NCI-H2107 treated with DMSO at 0.1 percent for 48 hours (cell line): Measurements from ENCODE around the gene WNT2.
"Not testable (repeated sequence)": the region's sequence is repeated elsewhere in the genome, so short reads cannot be mapped to it uniquely, and the experiment has no call there.

Experiments
- DNase-seq: peaks from one replicate; lab custom pipeline; 2025; ENCODE audit not compliant: unreplicated experiment; lab: John Stamatoyannopoulos, UW

WNT2 gene

DNA sequence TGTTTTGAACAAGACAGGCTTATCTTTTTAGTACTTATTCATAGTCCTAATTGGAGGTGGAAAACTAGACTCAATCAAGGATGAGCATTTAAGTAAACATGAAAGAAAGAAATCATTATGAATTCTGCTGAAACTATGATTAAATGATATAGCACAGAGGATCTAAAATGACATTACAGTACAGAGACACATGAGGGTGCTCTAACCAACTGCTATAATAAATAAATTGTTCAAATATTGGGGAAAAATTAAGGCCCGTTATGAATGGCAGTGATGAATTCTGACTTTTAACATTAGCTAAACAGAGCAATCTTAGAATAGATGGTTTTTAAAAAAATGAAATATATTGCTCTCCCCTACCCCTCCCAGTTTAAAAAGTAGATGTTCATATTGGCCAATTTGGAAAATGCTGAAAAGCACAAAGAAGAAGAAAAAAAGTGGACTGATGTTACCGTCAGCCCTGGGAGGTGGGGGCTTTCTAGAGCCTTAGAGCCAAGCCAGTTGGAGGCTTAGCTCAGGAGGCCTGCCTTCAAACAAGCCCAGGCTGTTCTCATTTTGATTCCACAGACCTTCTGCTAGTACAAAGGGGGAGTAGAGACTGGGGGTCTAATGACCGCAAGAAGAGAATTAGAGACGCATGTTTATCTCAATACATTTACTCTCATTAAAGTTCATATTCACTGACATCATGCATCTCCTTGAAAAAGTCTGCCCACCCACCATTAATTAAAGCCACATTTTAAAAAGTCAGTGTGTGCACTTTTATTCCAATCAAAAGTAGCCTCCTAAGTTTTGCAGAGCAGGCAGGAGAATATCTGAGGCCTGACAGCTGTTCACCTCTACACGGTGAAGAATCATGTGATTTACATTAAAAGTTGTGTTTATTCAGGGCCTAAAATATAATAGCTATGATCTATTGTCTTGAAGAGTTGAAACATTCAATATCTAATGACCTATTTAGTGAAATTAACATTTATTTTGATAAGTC lies 10.0 kb downstream of the WNT2 start:
- DNase-seq, result no peak

DNA sequence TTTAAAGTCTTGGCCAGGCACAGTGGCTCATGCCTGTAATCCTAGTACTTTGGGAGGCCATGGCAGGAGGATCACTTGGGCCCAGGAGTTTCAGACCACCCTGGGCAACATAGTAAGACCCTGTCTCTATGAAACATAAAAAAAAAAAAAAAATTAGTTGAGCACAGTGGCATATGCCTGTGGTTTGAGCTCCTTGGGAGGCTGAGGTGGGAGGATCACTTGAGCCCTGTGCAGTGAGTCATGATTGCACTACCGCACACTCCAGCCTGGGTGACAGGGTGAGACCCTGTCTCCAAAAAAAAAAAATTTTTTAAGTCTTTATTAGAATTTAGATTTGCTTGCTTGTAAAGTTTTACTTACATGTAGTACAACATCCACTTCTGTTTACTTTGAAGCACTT lies 14.0 kb downstream of the WNT2 start:
- no peak for DNase-seq

DNA sequence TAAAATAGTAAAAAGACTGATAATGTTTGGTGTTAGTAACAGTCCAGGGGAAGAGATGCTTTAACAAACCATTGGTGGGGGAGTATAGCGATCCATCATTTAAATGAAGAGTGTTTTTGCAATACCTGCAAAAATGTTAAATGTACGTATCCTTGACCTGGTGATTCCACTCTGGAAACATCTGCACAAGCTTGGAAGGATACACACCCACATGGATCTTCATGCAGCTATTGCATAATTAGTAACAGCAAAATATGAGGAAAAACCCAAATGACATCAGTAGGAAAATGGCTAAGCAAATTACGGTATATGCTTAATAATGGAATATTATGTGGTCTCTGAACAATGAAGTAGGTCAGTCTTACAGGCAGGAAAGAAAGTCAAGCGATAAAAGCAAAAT lies 20.5 kb downstream of the WNT2 start:
- DNase-seq, result no peak

DNA sequence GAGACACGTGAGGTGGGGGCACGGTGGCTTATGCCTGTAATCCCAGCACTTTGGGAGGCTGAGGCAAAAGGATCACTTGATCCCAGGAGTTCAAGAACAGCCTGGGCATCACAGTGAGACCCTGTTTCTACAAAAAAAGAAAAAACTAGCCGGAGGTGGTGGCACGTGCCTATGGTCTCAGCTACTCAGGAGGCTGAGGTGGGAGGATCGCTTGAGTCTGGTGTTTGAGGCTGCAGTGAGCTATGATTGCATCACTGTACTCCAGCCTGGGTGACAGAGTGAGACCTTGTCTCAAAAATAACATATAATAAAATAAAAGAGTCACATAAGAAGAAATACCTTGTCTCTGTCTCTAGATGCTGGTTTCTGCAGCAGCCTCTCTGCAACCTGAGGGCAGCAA lies 22.4 kb downstream of the WNT2 start:
- DNase-seq, result not testable (repeated sequence)

DNA sequence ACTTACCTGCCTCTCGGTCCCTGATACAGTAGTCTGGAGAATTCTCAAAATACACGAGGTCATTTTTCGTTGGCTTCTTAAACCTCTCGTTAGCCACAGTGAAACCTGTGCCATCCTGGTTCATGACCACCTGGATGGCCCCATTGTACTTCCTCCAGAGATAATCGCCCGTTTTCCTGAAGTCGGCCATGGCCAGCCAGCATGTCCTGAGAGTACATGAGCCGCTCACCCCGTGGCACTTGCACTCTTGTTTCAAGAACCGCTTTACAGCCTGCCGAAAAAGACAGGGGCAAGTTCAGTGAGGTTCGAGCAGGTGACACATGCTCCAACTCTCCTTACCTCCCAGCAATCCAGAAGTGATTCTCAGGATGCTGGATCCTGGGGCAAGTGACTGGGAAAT lies 25.3 kb downstream of the WNT2 start:
- DNase-seq, result no peak

DNA sequence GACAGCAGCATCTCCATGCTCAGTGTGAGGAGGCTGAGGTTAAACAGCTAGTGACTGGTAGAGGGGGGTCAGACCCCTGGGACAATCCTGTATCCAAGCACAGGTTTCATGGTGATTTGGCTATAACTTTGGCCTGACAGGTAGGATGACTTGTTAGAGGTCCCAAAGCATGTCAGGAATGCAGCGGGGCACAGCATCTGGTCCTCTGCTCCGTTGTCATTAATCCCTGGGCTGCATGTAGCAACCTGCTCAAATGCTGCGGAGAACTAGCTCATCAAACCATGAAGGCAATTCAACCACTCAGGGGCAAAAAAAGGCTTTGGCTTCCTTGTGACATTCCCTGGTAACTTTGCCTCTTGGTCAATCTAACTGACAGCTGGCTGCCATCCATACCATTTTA lies 26.8 kb downstream of the WNT2 start:
- no peak for DNase-seq

DNA sequence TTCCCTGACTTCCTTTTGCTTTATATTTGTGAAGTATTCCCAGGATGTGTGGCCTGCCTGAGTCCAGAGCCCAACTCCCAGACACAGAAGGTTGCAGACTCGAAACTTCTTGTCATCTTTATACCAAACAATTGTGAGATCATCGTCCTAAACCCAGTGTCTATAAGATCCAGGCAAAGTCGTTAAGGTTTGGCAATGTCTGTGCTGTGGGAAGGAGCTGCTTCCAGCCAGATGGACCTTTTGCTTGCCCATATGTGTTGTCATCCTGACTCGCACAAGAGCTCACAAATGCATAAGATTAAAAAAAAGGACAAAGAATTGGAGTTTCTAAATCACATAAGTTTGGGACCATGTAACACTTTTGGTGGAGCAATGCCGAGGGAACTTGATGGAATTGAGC lies 37.0 kb downstream of the WNT2 start:
- no peak for DNase-seq

DNA sequence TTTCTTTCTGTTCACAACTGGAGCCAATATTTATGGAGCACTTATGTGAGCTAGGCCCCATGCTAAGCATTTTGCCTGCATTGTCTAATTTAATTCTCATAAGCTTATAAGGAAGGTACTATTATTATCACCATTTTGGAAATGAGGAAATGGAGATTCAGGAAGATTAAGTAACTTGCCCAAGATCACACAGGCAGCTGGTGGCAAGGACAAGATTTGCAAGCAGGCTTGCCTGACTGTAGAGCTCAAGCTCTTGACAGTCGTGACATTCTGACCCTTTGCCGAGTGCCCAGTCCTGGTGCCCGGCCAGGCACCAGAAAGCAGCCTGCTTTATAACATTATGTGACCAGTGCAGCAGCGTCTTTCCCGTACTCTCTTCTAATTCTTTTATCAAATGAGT lies 38.2 kb downstream of the WNT2 start:
- no peak for DNase-seq

DNA sequence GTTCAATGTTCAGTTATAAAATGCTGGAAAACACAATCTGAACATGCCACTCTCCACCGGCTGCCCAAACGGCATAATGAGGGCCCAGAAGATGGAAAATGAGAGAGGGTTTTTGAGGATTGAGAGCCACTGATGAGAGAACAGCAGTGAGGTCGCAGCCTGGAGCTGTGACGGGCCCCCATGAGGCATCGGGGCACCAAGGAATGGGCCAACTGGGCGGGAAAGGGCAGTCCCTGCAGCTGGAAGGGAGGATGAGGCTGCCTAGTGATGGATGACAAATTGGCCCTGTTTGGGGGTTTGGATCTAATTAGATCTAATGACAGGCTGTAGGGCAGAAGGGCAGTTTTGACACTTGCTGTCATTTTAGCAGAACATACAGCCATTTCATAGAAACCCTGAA lies 39.1 kb downstream of the WNT2 start:
- DNase-seq, result no peak

DNA sequence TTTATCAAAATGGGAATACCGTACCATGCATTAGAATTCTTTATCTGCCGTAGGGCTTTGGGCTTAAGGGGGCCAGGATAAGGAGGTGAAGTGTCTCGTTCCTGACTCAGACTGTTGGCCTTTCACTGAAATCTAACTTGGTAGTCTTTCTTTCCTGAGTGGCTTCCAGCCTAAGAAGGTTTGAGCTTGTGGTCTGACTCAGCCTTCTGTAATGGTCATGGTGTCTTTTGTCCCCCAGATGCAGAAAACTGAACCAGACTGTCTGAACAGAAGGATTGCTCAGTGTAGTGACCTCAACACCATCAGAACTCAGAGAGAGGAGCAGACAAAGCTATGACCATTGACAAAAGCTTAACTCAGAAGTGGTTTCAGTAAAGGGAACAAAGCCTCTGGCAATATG lies 39.5 kb downstream of the WNT2 start:
- no peak for DNase-seq

DNA sequence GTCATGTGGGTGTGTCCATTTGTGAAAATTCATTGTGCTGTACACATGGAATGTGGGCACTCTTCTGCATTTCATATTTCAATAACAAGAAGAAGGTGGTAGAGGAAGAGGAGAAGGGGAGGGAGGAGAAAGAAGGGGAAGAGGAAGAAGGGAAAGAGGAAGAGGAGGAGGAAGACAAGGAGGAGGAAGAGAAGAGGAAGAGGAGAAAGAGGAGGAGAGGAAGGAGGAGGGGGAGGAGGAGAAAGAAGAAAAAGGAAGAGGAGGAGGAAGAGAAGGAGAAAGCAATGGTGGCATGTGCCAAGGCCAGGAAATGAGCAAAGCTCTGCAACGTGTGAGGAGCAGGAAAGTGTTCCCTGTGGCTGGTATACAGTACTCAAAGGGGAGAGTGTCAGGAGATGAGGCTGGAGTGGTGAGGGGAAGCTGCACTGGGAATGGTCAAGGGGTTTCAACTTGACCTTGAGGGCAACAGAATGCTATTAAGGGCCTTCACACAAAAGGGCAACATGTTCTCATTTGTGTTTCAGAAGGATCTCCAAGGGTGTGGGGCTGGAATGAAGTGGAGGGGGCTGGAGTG lies 40.5 kb downstream of the WNT2 start:
- DNase-seq, result no peak

DNA sequence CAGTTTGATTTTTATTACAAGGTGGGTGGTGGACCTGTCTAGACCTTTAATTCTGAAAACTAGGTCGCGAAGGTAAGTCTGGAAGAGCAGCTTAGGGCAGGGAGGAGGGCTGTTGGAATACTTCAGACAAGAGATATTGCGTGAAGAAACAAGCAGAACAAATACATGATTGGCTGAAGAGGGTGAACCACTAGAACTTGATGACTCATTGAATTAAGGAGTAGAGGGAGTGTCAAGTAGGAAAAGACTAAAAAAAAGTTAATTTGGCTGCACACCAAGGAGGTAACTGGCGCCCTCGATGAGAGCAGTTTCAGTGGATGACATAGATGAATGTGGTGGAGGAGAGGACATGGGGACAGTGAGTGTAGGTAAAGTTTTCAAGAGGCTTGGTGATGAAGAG lies 41.3 kb downstream of the WNT2 start:
- no peak for DNase-seq

DNA sequence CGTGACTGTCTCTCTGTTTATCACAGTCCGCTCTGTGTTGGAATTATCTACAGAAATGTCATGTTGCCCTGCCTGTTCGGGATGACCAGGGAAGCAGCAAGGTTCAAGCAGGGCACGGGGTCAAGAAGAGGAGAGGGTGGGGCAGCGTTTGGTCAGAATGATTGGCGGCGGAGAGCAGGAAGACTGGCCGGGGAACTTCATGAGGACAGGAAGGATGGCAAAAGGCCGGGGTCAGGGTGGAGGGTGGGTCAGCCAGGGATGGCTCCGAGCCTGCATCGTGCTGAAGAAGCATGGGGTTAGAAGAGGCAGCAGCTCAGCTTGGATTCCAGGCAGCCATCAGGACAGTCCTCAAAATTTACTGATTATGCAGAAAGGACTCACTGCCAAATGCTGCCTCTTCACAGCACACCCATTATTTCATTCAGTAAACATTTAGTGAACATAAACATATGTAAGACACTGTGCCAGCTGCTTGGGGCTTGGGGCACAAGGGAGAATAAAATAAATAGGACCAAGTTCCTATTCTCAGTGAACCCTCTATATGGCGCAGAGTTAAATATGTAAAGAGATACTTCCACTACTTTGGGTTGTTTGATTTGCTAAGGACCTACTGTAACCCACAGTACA lies 42.8 kb downstream of the WNT2 start:
- peak; percentile 10 for DNase-seq

DNA sequence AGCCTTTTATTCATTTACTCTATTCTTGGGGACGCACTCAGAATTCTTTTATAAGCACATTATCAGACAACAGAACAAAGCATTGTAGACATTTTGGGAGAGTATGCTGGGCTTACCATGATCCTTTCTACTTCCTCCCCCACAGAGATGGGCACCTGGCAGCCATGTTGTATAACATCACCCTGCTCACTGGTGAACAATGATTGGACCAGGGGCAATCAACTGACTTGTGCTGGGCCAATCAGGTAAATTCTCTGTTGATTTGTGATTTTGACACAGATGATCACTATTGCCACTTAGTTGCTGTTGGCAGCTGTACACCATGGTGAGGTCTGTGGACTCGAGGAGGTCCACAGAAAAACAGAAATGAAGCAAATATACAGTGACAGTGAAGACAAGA lies 43.7 kb downstream of the WNT2 start:
- DNase-seq, result no peak

DNA sequence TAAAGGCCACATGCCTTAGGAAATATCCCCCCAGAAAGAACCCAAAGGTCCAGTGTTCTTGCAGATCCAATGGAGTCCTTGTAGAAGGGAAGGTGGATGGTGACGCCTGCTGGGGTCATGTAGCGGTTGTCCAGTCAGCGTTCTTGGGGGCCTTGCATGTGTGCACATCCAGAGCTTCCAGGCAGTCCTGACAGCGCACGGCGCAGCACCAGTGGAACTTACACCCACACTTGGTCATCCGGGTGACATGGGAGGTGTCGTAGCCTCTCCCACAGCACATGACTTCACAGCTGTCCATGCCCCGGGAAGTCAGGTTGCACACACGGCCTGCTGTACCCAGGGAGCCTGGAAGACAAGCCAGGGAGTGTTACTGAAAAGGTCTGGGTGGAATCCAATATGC lies 44.8 kb downstream of the WNT2 start:
- DNase-seq, result no peak

DNA sequence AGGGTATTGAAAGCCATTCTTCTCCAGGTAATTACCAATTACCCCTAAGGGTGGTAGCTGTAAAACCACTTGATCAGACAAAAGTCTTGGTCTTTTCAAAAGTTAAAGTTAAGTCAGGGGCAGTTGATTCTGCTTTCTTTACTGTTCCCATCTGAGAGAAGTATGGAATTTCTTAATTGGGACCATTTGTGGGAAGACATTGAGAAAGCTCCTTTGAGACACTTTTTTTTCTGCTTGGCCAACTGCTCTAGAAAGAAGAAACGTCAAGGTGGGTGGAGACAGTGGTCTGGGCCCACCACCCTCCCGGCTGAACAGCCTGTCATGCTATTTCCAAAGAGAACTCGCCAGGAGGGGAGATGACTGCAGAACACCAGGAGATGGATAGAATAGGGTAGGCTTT lies 45.3 kb downstream of the WNT2 start:
- no peak for DNase-seq

DNA sequence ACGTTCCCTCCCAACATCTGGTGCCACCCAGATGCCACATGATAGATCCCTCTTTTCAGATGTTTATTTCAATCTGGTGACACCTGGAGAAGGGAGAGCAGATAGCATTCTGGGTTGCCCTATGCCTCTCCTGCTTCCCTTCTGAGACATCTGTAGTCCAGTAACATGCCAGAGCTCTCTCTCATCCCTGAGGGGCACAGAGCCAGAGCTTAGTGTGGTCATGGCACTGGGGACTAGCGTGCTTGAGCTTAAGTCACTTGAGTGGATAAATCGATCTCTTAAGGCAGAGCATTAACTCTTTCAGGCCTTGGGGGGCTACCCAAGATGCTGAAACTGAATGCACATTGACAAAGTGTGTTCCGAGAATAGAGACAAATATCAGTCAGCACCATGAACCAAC lies 47.9 kb downstream of the WNT2 start:
- DNase-seq, result no peak

DNA sequence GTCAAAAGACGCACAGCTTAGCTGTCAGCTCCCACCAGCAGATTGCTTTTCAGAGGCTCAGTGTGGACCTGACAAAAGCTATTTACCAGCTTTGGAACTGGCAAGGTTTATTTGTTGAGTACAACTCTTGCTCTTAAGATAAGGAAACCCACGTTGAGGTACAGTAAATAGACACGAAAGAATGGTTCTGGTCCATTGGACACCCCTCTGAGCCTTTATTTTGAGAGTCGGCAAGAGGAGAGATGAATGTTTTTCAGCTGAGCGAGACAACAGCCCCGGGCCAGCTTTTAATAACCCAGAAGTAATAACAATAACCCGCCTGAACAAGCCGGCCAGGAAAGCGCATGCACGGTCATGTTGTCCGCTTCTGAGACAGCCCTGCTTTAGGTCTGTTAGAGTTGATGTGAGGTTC lies 49.0 kb downstream of the WNT2 start:
- peak; percentile 65 for DNase-seq

DNA sequence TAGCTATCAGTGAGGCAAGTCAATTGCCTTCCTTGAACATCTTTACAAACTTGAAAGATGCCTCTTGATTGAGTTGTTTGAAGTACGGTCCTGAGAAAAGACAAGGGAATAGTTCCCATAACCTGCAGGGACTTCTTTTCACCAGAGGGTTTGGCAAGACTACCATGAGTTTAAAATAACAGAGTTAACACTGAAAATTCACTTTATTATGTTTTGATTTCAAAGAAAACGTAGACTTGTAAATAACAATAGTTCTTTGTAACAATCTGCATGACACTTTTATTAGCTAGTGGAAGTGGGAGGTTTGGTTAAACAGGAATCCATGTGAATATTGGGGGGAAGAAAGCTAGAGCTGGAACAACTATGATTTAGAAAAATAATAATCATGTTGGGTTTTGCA lies 49.5 kb downstream of the WNT2 start:
- no peak for DNase-seq

DNA sequence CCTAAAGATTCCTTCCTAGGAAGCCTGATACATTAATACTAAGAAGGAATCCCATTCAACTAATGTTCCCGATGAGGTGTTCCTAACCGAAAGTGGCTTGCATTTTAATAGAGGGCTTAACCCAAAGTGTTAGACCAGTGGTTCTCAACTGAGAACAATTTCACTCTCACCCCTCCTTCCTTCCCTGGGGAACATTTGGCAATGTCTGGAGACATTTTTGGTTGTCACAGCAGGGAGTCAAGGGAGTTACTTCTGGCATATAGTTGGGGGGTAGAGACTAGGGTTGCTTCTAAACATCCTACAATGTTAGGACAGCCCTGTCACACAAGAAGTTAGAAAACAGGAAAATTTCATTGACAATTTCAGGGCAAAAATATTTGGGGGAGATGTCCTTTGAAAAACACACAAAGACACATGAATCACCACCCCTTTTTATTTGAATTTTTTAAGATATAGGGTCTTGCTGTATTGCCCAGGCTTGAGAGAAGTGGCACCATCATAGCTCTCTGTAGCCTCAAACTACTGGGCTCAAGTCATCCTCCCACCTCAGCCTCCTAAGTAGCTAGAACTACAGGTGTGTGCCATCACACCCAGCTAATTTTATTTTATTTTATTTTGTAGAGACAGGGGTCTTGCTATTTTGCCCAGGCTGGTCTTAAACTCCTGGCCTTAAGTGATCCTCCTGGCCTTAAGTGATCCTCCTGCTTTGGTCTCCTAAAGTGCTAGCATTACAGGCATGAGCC lies 50.7 kb downstream of the WNT2 start:
- DNase-seq, result no peak

DNA sequence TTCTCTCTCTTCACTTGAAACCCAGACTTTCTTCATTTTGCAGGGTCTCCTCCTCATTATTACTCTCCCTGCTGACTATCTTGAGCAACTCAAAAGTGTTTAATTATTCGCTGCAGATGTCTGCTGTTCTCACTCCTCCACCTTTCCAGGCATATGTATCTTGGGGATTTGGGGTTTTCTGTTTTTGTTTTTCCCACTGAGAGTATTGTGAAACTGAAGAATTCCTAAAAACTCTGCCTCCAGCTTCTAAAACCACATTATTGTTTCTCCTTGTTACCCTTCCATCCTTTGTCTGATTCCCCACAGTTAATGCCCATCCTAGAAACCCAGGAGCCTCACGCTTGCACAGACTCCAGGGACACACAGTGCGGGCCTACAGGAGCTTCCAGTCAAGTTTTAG lies 51.3 kb downstream of the WNT2 start:
- no peak for DNase-seq

DNA sequence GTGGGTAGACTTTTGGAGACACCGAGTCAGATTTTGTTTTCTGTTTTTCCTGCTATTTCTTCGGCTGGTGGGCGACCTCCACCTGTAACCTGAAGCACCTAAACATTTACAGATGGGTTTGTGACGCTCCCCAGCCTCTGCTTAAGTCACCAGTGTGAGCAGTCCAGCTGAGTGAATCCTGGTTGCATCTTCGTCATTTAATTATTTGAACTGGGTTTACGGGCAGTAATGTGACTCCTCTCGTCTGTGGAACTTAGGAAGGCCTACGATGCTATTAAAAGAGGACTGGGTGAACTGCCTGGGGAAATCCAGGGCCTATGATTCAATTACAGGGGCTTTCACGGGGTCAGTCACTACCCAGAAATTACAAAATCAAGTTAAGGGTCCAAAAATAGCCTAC lies 52.5 kb downstream of the WNT2 start:
- DNase-seq, result no peak
